ENCODE results near the gene CCDC182.

The CCDC182 gene

DNA sequence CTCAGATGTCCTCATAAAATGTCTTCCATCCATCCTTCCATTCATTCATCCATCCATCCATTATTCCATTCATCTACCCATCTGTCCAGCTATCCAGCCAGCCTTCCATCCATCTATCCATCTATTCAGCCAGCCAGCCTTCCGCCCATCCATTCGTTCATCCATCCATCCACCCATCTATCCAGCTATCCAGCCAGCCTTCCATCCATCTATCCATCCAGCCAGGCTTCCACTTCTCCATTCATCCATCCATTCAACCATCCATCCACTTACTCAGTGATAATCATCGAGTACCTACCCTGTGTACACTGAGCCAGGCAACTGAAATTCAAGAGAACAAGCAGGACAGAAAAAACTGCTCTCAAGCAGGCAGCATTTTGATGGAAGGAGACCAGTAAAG is 4.6 kb upstream of the CCDC182 start:
- TF ChIP-seq SIN3A (IDR thresholded peaks at IDR 0.05; ENCODE audit: borderline replicate concordance, insufficient read depth, low read length) (no peak), POLR2AphosphoS5 (IDR thresholded peaks at IDR 0.05; ENCODE audit: low read depth, low read length) (no peak), FOXP2 (optimal IDR thresholded peaks at IDR 0.05; ENCODE audit: borderline replicate concordance, extremely low read depth, extremely low read length, insufficient read depth) (no peak), TAF1 (IDR thresholded peaks at IDR 0.05; ENCODE audit: borderline replicate concordance, insufficient read depth, low read length) (no peak)
- TF ChIP-seq, protein P1, sequence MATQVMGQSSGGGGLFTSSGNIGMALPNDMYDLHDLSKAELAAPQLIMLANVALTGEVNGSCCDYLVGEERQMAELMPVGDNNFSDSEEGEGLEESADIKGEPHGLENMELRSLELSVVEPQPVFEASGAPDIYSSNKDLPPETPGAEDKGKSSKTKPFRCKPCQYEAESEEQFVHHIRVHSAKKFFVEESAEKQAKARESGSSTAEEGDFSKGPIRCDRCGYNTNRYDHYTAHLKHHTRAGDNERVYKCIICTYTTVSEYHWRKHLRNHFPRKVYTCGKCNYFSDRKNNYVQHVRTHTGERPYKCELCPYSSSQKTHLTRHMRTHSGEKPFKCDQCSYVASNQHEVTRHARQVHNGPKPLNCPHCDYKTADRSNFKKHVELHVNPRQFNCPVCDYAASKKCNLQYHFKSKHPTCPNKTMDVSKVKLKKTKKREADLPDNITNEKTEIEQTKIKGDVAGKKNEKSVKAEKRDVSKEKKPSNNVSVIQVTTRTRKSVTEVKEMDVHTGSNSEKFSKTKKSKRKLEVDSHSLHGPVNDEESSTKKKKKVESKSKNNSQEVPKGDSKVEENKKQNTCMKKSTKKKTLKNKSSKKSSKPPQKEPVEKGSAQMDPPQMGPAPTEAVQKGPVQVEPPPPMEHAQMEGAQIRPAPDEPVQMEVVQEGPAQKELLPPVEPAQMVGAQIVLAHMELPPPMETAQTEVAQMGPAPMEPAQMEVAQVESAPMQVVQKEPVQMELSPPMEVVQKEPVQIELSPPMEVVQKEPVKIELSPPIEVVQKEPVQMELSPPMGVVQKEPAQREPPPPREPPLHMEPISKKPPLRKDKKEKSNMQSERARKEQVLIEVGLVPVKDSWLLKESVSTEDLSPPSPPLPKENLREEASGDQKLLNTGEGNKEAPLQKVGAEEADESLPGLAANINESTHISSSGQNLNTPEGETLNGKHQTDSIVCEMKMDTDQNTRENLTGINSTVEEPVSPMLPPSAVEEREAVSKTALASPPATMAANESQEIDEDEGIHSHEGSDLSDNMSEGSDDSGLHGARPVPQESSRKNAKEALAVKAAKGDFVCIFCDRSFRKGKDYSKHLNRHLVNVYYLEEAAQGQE (IDR thresholded peaks at IDR 0.05; ENCODE audit: insufficient read depth in 1 of 2, low read depth in 2 of 2, low read length in 2 of 2), result no peak

- TF ChIP-seq FOXP2 (optimal IDR thresholded peaks at IDR 0.05; ENCODE audit: borderline replicate concordance, extremely low read depth, extremely low read length, insufficient read depth) (no peak), TAF1 (IDR thresholded peaks at IDR 0.05; ENCODE audit: borderline replicate concordance, insufficient read depth, low read length) (no peak), SIN3A (IDR thresholded peaks at IDR 0.05; ENCODE audit: borderline replicate concordance, insufficient read depth, low read length) (no peak), POLR2AphosphoS5 (IDR thresholded peaks at IDR 0.05; ENCODE audit: low read depth, low read length) (no peak)
- TF ChIP-seq, protein P1 (IDR thresholded peaks at IDR 0.05; ENCODE audit: insufficient read depth in 1 of 2, low read depth in 2 of 2, low read length in 2 of 2), result no peak
These were observed 2.3 kb upstream of the CCDC182 start for GRCh38 chr17:57747221-57748017.

DNA sequence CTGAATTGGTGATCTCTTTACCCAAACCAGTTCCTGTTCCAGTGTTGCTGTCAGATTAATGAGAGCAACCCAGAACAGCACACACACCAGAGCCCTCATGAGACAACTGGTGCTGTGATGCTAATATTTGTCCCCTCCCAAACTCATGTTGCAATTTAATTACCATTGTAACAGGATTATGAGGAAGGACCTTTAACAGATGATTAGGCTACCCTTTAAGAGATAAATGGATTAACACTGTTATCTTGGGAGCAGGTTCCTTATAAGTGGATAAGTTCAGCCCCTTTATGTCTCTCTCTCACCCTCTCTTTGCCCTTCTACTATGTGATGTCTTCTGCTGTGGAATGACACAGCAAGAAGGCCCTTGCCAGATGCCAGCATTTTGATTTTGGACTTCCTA is 1.1 kb upstream of the CCDC182 start:
- TF ChIP-seq TAF1 (IDR thresholded peaks at IDR 0.05; ENCODE audit: borderline replicate concordance, insufficient read depth, low read length), result no peak
- TF ChIP-seq, protein P1 (IDR thresholded peaks at IDR 0.05; ENCODE audit: insufficient read depth in 1 of 2, low read depth in 2 of 2, low read length in 2 of 2), result no peak
- no peak for TF ChIP-seq POLR2AphosphoS5 (IDR thresholded peaks at IDR 0.05; ENCODE audit: low read depth, low read length)
- TF ChIP-seq SIN3A (IDR thresholded peaks at IDR 0.05; ENCODE audit: borderline replicate concordance, insufficient read depth, low read length), result no peak
- TF ChIP-seq FOXP2 (optimal IDR thresholded peaks at IDR 0.05; ENCODE audit: borderline replicate concordance, extremely low read depth, extremely low read length, insufficient read depth), result no peak

- TF ChIP-seq POLR2AphosphoS5 (IDR thresholded peaks at IDR 0.05; ENCODE audit: low read depth, low read length) (no peak), SIN3A (IDR thresholded peaks at IDR 0.05; ENCODE audit: borderline replicate concordance, insufficient read depth, low read length) (no peak), FOXP2 (optimal IDR thresholded peaks at IDR 0.05; ENCODE audit: borderline replicate concordance, extremely low read depth, extremely low read length, insufficient read depth) (no peak), TAF1 (IDR thresholded peaks at IDR 0.05; ENCODE audit: borderline replicate concordance, insufficient read depth, low read length) (no peak)
- TF ChIP-seq, protein P1 (IDR thresholded peaks at IDR 0.05; ENCODE audit: insufficient read depth in 1 of 2, low read depth in 2 of 2, low read length in 2 of 2), result no peak
These were observed 616 bp downstream of the CCDC182 start for GRCh38 chr17:57744195-57745170.

All from PFSK-1 (cell line).